MCF 10A (cell line): ENCODE results near the gene PLS1. TPM values are rescaled to one million over a fixed set of nuclear protein-coding genes. Genes with fewer than 3 reads are reported as not detected.

Experiments used
- BruUV-seq: library from RNA; stranded (reverse); fragments of 400-500 nt; replicated peaks from 2 replicates; lab custom pipeline; 2021; lab: Mats Ljungman, UMichigan
- CTCF ChIA-PET: fragments of 300-600 bp; sonication (Branson Sonifier 250); formaldehyde crosslinking; extraction: SDS; loops from one replicate; lab custom pipeline; 2021; ENCODE audit warnings: antibody characterized with exemption, inconsistent platforms; lab: Yijun Ruan, JAX
- POLR2A ChIA-PET: fragments of 300-600, 350-650 bp; sonication (Branson Sonifier 250); formaldehyde crosslinking; extraction: SDS; loops from one replicate; lab custom pipeline; 2020; ENCODE audit warnings: antibody characterized with exemption, inconsistent platforms; lab: Yijun Ruan, JAX
- DNase-seq: peaks from one replicate; pipeline ENCODE4 v3.0.0-alpha.2; 2018; ENCODE audit not compliant: unreplicated experiment
- H3K27ac Mint-ChIP-seq: one replicate; pipeline ENCODE4 v1.8.0; 2022; ENCODE audit warnings: mild to moderate bottlenecking, low read depth, mixed read lengths; ENCODE audit not compliant: unreplicated experiment
- H3K27me3 Mint-ChIP-seq: one replicate; pipeline ENCODE4 v1.8.0; 2022; ENCODE audit warnings: mixed read lengths; ENCODE audit not compliant: insufficient read depth, unreplicated experiment
- H3K36me3 Mint-ChIP-seq: one replicate; pipeline ENCODE4 v1.8.0; 2022; ENCODE audit warnings: mild to moderate bottlenecking, moderate library complexity, mixed read lengths; ENCODE audit not compliant: insufficient read depth, unreplicated experiment
- H3K4me1 Mint-ChIP-seq: one replicate; pipeline ENCODE4 v1.8.0; 2022; ENCODE audit warnings: mixed read lengths; ENCODE audit not compliant: insufficient read depth, unreplicated experiment
- H3K4me3 Mint-ChIP-seq: one replicate; pipeline ENCODE4 v1.8.0; 2022; ENCODE audit warnings: mild to moderate bottlenecking, moderate library complexity, mixed read lengths; ENCODE audit not compliant: unreplicated experiment
- H3K9me3 Mint-ChIP-seq: one replicate; pipeline ENCODE4 v1.8.0; 2022; ENCODE audit warnings: mixed read lengths; ENCODE audit not compliant: unreplicated experiment
- intact Hi-C: fragments of 100-400 bp; cut with micrococcal nuclease; formaldehyde crosslinking; loops from 2 replicates; pipeline ENCODE4 v1.14.1; 2022
- total RNA-seq: library from RNA; stranded (reverse); gene quantifications from 2 replicates; pipeline ENCODE4 v1.2.3, GENCODE V29; 2022
- TF ChIP-seq, protein P1 (sequence below): fragments of 200-600 bp; IDR thresholded peaks from one replicate; pipeline ENCODE4 v1.8.0; 2022; ENCODE audit warnings: antibody characterized with exemption, mild to moderate bottlenecking; ENCODE audit not compliant: unreplicated experiment

PLS1 gene
- total RNA-seq, 1 experiment from 2014 or later = 7.3 TPM

DNA sequence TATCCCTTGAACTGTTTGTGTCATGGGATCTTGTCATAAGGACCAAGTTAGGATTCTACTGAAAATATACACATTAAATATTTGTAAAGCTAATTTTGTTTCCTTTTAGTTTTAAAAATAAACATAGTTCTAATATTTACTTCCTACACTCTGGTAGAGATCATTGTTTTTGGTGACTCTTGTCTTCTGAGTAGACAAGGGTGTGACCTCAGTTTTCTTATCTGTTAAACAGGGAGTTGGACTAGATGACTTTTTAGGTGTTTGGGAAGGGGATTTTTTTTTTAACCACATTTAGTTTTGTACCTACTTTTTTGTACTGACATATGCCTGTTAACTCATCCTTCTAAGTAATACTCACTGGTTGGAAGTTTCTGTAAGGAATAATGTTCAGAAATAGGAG is 30.8 kb downstream of the PLS1 start:
- CTCF ChIA-PET = interaction anchor here (0.8 to 1.1 kb wide), 2 partner anchors 9 to 398 kb away, joined by 3 to 4 read pairs; no protein-coding TSS in a partner anchor
- intact Hi-C loops = no loop called here
- no TSS peak for BruUV-seq
- H3K4me1 Mint-ChIP-seq = no peaks in the 10 kb centered on the region
- TF ChIP-seq, protein P1, sequence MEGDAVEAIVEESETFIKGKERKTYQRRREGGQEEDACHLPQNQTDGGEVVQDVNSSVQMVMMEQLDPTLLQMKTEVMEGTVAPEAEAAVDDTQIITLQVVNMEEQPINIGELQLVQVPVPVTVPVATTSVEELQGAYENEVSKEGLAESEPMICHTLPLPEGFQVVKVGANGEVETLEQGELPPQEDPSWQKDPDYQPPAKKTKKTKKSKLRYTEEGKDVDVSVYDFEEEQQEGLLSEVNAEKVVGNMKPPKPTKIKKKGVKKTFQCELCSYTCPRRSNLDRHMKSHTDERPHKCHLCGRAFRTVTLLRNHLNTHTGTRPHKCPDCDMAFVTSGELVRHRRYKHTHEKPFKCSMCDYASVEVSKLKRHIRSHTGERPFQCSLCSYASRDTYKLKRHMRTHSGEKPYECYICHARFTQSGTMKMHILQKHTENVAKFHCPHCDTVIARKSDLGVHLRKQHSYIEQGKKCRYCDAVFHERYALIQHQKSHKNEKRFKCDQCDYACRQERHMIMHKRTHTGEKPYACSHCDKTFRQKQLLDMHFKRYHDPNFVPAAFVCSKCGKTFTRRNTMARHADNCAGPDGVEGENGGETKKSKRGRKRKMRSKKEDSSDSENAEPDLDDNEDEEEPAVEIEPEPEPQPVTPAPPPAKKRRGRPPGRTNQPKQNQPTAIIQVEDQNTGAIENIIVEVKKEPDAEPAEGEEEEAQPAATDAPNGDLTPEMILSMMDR = no peak
- H3K27me3 Mint-ChIP-seq = no peaks in the 10 kb centered on the region
- DNase-seq = no peak
- H3K27ac Mint-ChIP-seq = no peak overlapping the region
- no peak overlapping the region for H3K4me3 Mint-ChIP-seq
- POLR2A ChIA-PET = interaction anchor here (0.6 to 1.2 kb wide), 2 partner anchors 10 to 29 kb away, joined by 4 read pairs; no protein-coding TSS in a partner anchor
- no peaks in the 10 kb centered on the region for H3K9me3 Mint-ChIP-seq
- no peaks in the 10 kb centered on the region for H3K36me3 Mint-ChIP-seq

DNA sequence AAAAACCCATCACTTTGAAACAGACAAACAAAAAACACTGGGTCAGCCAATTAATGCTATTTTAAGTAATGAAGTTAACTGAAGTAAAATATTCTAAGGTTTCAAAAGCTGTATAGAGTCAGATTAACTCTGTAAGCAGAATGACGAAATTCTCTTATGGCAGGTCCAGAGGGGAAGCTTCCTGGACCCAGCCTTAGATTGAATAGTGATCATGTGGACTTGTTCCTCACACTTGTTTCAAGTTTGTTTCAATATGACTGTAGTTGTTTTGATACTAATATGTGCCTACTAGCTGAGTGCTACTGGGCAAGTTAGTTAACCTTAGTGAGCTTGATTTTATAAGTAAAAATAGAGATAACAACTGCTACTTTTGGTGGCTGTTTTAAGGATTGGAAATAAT is 32.6 kb downstream of the PLS1 start:
- no peaks in the 10 kb centered on the region for H3K36me3 Mint-ChIP-seq
- ChIA-PET CTCF (interaction anchor here (0.6 to 1.3 kb wide), 4 partner anchors 38 to 200 kb away, joined by 3 to 6 read pairs (median 3); no protein-coding TSS in a partner anchor), POLR2A (interaction anchor here (0.6 to 2.0 kb wide), 2 partner anchors 14 to 22 kb away, joined by 3 to 8 read pairs; no protein-coding TSS in a partner anchor)
- no TSS peak for BruUV-seq
- intact Hi-C loops = no loop called here
- no peaks in the 10 kb centered on the region for H3K9me3 Mint-ChIP-seq
- TF ChIP-seq, protein P1 = no peak
- no peak for DNase-seq
- H3K4me3 Mint-ChIP-seq = no peak overlapping the region
- H3K27ac Mint-ChIP-seq = no peak overlapping the region
- H3K4me1 Mint-ChIP-seq = no peaks in the 10 kb centered on the region
- no peaks in the 10 kb centered on the region for H3K27me3 Mint-ChIP-seq

DNA sequence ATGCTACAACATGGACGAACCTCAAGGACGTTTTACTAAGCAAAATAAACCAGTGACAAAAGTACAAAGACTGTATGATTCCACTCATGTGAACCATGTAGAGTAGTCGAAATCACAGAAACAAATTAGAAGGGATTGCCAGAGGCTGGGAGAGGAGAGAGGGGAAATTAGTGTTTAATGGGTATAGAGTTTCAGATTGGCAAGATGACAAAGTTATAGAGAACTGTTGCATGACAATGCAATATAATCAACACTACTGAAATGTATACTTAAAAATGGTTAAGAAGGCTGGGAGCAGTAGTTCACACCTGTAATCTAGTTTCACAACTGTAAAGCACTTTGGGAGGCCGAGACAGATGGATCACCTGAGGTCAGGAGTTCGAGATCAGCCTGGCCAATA is 36.9 kb downstream of the PLS1 start:
- POLR2A ChIA-PET = no interaction called here
- Mint-ChIP-seq H3K4me1 (no peaks in the 10 kb centered on the region), H3K9me3 (peaks cover 7% of the 10 kb centered on the region), H3K4me3 (no peak overlapping the region), H3K36me3 (no peaks in the 10 kb centered on the region), H3K27ac (no peak overlapping the region), H3K27me3 (no peaks in the 10 kb centered on the region)
- CTCF ChIA-PET = no interaction called here
- no TSS peak for BruUV-seq
- no peak for DNase-seq
- intact Hi-C loops = no loop called here
- TF ChIP-seq, protein P1 = no peak

DNA sequence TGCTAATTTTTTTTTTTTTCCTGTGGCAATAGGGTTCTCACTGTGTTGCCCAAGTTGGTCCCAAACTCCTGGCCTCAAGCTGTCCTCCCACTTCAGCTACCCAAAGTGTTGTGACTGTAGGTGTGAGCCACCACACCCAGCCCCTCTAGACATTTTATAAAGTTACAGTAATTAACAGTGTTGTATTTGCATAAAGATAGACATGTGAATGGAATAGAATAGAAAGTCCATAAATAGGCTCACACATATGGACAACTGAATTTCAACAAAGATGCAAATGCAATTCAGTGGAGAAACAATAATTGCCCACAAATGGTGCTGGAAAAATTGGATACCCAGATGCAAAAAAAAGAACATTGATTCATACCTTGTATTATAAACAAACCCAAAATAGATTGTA is 39.9 kb downstream of the PLS1 start:
- H3K27me3 Mint-ChIP-seq = no peaks in the 10 kb centered on the region
- no peak overlapping the region for H3K4me3 Mint-ChIP-seq
- DNase-seq = no peak

More for the DNA sequence above, 39.9 kb downstream of the PLS1 start:
- intact Hi-C loops = no loop called here
- CTCF ChIA-PET = no interaction called here
- Mint-ChIP-seq H3K36me3 (no peaks in the 10 kb centered on the region), H3K27ac (no peak overlapping the region), H3K4me1 (no peaks in the 10 kb centered on the region), H3K9me3 (peaks cover 7% of the 10 kb centered on the region)
- TF ChIP-seq, protein P1 = no peak
- POLR2A ChIA-PET = interaction anchor here (0.6 to 1.2 kb wide), 3 partner anchors 9 to 27 kb away, joined by 3 to 5 read pairs (median 3); no protein-coding TSS in a partner anchor
- BruUV-seq = no TSS peak
